Right lobe of liver (tissue), 6 donors: ENCODE results near the gene ABHD5. TPM values are rescaled to one million over a fixed set of nuclear protein-coding genes. Genes with fewer than 3 reads are reported as not detected.
A peak's percentile ranks its signal among the peaks of the same experiment; 100 is the strongest.

Experiments used
- ATAC-seq, 4 donors: fragments of 200-7000 bp; cut with Tn5 transposase; one replicate each; pipeline ENCODE4 v1.9.1; 2020; ENCODE audit warnings: mild to moderate bottlenecking in 4 of 4, moderate library complexity in 4 of 4
- DNase-seq, 3 donors: peaks; one replicate each; pipeline ENCODE4 v3.0.0-alpha.2; 2020
- H3K27ac ChIP-seq, 3 donors: fragments of 200-600 bp; one replicate each; pipeline ENCODE4 v1.8.0; 2022
- H3K27me3 ChIP-seq, 2 donors: fragments of 200-600 bp; one replicate each; pipeline ENCODE4 v1.8.0; 2022
- H3K36me3 ChIP-seq, 4 donors: fragments of 200-600 bp; sonication (generic) in 1 of 4; one replicate each; pipeline versions ENCODE4 v1.5.1 to v1.8.0; 2017 to 2022; ENCODE audit warnings: control low read depth in 1 of 4
- H3K4me1 ChIP-seq, 4 donors: fragments of 200-600 bp; sonication (generic) in 1 of 4; one replicate each; pipeline versions ENCODE4 v1.5.1 to v1.8.0; 2017 to 2022; ENCODE audit warnings: control low read depth in 1 of 4
- H3K4me3 ChIP-seq, 3 donors: fragments of 200-600 bp; one replicate each; pipeline ENCODE4 v1.8.0; 2022
- H3K9me3 ChIP-seq, 4 donors: fragments of 200-600 bp; sonication (generic) in 1 of 4; one replicate each; pipeline versions ENCODE4 v1.5.1 to v1.8.0; 2017 to 2022; ENCODE audit warnings: control low read depth in 1 of 4
- POLR2A ChIP-seq: fragments of 450-650 bp; IDR thresholded peaks from one replicate; pipeline ENCODE4 v1.6.1; 2017; ENCODE audit warnings: antibody characterized with exemption, mild to moderate bottlenecking
- WGBS: methylation state at CpG from one replicate; pipeline ENCODE4 v1.1.6; 2018; ENCODE audit warnings: low coverage, low lambda C conversion rate; ENCODE audit not compliant: insufficient coverage; ENCODE audit errors: missing lambda C conversion rate; 5-methylcytosine and 5-hydroxymethylcytosine counted together
- intact Hi-C, 2 donors: fragments of 100-400 bp; cut with DNase I; formaldehyde crosslinking; loops; one replicate each; pipeline versions ENCODE4 v1.11.2 to v1.14.1; 2022
- total RNA-seq, 6 experiments: library from RNA; depleted of rRNA in 2 of 6; stranded (reverse); fragments of >200 nt in 2 of 6; fragmentation: NEBNext Ultra II Directional in 3 of 6; extraction: Animal tissue kit (Norgen Biotek cat#: 25700) in 3 of 6; gene quantifications; one replicate each; pipeline versions ENCODE4 v1.1.0 to v1.2.4, GENCODE V29; 2016 to 2023
- TF ChIP-seq, protein P1 (sequence below), 4 donors: fragments of 200-600 bp in 3 of 4; fragments of 450-650 bp in 1 of 4; IDR thresholded peaks; one replicate each; pipeline versions ENCODE4 v1.5.1 to v1.8.0; 2016 to 2022; ENCODE audit warnings: antibody characterized with exemption in 4 of 4, mild to moderate bottlenecking in 2 of 4
- donor health status: DM: no; HTN: yes; CAD: no.
- donor health status: DM: no; HTN: no; CAD: no.
- donor health status: DM: no; HTN: no; CAD: no.
- donor health status: DM: no; HTN: yes; CAD: no.
- donor health status: DM: no; HTN: yes; CAD: no.

The ABHD5 gene
- total RNA-seq, 6 experiments from 2014 or later: 10.8 to 23.0 (median 14.6) TPM

DNA sequence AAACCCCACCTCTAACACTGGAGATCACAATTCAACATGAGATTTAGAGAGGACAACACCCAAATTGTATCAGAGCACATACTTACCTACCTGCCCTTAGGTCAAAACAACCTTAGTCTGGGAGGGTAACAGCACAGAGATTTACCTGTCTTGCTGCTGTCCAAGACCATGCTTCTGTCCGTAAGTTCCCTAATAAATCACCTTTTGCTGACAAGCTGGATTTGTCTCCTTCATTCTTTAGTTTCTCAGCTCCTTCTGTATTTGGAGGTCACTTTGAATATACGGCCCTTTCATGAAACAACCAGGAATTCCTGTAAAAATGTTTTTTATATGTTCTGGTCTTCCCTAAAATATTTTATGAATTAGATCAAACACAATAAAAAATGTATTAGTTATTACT is 1.6 kb upstream of the ABHD5 start:
- no peak for ATAC-seq
- TF ChIP-seq, protein P1, sequence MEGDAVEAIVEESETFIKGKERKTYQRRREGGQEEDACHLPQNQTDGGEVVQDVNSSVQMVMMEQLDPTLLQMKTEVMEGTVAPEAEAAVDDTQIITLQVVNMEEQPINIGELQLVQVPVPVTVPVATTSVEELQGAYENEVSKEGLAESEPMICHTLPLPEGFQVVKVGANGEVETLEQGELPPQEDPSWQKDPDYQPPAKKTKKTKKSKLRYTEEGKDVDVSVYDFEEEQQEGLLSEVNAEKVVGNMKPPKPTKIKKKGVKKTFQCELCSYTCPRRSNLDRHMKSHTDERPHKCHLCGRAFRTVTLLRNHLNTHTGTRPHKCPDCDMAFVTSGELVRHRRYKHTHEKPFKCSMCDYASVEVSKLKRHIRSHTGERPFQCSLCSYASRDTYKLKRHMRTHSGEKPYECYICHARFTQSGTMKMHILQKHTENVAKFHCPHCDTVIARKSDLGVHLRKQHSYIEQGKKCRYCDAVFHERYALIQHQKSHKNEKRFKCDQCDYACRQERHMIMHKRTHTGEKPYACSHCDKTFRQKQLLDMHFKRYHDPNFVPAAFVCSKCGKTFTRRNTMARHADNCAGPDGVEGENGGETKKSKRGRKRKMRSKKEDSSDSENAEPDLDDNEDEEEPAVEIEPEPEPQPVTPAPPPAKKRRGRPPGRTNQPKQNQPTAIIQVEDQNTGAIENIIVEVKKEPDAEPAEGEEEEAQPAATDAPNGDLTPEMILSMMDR (IDR thresholded peaks at IDR 0.05): no peak
- TF ChIP-seq POLR2A: no peak
- WGBS: 95% methylated on average over 2 of the region's 2 CpGs
- Histone ChIP-seq H3K27me3 (no peaks in the 10 kb centered on the region), H3K4me3 (no peak overlapping the region), H3K9me3 (no peaks in the 10 kb centered on the region), H3K36me3 (no peaks in the 10 kb centered on the region), H3K4me1 (peaks cover 0 to 24% (median 0%) of the 10 kb centered on the region in 4 donors), H3K27ac (no peak overlapping the region)
- intact Hi-C loops: loop anchor here in 1 of 2 donors (5.0 kb wide), 1 partner anchor 513 kb away; no protein-coding TSS in a partner anchor
- no peak for DNase-seq

DNA sequence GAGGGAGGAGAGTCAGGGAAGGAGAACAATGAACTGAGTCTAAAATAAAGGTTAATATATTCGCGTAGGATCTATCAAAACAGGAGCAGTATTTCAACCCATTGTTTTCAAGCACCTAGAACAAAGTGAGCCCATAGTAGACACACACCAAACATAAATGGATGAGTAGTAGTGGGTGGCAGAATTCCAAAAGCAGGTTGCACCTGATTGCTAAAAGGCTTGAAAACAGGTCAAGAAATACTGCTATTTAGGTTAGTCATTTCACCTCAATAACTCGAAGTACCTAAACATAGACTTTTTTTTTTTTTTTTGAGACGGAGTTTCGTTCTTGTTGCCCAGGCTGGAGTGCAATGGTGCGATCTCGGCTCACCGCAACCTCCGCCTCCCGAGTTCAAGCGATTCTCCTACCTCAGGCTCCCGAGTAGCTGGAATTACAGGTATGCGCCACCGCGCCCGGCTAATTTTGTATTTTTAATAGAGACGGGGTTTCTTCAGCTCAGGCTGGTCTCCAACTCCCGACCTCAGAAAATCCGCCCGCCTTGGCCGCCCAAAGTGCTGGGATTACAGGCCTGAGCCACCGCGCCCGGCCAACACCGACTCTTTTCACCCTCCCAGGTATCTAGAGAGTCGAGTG is 855 bp upstream of the ABHD5 start:
- TF ChIP-seq, protein P1 (IDR thresholded peaks at IDR 0.05): no peak
- no peak for TF ChIP-seq POLR2A
- H3K4me1 ChIP-seq: peaks cover 0 to 29% (median 2%) of the 10 kb centered on the region in 4 donors
- WGBS: 20% methylated on average over 25 of the region's 26 CpGs
- no peaks in the 10 kb centered on the region for H3K27me3 ChIP-seq
- H3K27ac ChIP-seq: peak overlapping the region; percentile 90 to 96 (median 92)
- no peaks in the 10 kb centered on the region for H3K36me3 ChIP-seq
- intact Hi-C loops: loop anchor here in 1 of 2 donors (5.0 kb wide), 1 partner anchor 512 kb away; no protein-coding TSS in a partner anchor
- ATAC-seq (peak; percentile 49 to 58 (median 53)), DNase-seq (no peak)
- H3K4me3 ChIP-seq: peak overlapping the region; percentile 77 to 89 (median 85)
- no peaks in the 10 kb centered on the region for H3K9me3 ChIP-seq

DNA sequence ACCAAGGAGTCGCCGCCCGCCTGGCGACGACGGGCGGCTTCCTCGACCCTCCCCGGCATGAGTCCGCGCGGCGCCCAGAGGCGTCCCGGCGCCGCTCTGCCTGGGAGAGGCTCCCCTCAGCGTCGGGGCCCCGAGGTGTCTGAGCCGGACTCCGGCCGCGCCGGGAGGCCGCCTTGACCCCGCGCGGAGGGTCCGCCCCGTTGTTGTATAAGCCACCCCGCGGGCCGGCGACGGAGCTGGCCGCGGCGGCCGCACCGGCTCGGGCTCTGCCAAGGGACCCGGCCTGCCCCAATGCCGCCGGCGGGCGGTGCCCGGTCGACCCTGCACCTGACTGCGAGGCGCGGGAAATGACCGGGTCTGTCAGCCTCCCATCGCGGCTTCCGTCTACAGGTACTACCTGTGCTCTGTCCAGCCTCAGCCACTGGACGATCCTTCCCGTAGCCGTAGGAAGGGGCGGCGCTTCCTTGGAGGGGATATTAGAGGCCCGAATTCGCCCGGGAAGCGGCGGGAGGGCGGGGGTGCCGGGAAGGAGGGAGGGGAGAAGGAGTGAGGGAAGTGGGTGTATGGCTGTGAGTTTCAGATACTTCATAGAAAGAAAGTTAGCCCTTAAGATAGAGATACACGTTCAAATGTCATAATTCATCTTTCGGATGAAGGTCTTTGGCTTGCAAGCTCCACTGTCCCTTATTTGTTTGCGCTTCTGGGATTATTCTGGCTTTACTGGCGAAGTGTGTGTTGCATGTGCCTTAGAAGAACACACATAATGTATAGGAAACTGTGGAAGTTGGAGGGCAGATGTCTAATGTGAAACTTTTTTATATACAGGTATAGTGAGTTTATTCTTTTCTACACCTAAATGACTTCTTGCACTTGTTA is 620 bp downstream of the ABHD5 start:
- peak overlapping the region; percentile 90 to 96 (median 92) for H3K27ac ChIP-seq
- H3K27me3 ChIP-seq: no peaks in the 10 kb centered on the region
- H3K9me3 ChIP-seq: no peaks in the 10 kb centered on the region
- WGBS: 1% methylated on average over 15 of the region's 72 CpGs
- DNase-seq: peak; percentile 83 to 86 (median 83)
- H3K36me3 ChIP-seq: no peaks in the 10 kb centered on the region
- TF ChIP-seq, protein P1 (IDR thresholded peaks at IDR 0.05): no peak
- peak; percentile 2 for TF ChIP-seq POLR2A
- H3K4me1 ChIP-seq: peaks cover 0 to 43% (median 9%) of the 10 kb centered on the region in 4 donors
- H3K4me3 ChIP-seq: peak overlapping the region; percentile 77 to 89 (median 85)
- peak; percentile 53 to 68 (median 60) for ATAC-seq
- intact Hi-C loops: no loop called here

DNA sequence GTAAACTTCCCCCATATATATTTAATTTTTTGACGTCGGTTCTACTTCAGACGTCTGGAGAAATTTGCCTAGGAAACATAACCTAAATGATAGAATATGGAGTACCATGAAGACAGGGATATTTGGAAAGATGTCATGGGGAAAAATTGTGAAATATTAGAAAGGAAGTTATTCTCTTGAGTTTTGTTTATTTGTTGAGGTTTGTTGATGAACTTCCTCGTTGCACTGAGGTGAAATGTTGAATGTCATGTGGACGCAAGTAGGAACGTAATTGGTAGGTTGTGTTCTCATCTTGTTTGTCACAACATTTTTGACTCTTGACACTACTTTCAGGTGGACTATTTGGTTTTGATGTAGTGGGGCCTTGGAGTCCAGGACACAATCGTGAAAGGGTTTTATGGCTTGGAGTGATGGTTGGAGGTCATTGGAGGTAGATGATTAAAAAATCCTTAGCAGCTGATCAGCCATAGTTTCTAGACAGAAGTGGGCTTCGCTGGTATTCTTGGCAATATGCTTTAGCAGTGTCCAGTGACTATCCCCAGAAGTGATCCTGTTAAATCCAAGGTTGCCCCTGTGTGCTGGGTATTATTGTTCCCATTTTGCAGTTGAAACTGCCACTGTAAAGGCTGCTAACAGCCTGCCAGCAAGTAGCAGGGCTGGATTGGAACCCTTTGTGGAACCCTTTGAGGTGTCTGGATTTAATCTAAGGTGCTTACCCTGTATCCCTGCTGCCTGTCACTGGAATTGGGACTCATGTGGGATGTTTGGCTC is 1.5 kb downstream of the ABHD5 start:
- Histone ChIP-seq H3K36me3 (no peaks in the 10 kb centered on the region), H3K4me3 (peak overlapping the region; percentile 77 to 89 (median 85)), H3K27ac (peak overlapping the region in 2 of 3 donors; percentile 92 to 96), H3K9me3 (no peaks in the 10 kb centered on the region), H3K27me3 (no peaks in the 10 kb centered on the region), H3K4me1 (peaks cover 0 to 49% (median 10%) of the 10 kb centered on the region in 4 donors)
- WGBS: 27% methylated on average over 7 of the region's 8 CpGs
- no peak for TF ChIP-seq POLR2A
- TF ChIP-seq, protein P1 (IDR thresholded peaks at IDR 0.05): no peak
- DNase-seq (no peak), ATAC-seq (peak in 1 of 4 donors; percentile 1)
- intact Hi-C loops: no loop called here
